ENCODE data around the gene FAIM2. TPM values are rescaled to one million over a fixed set of nuclear protein-coding genes. Genes with fewer than 3 reads are reported as not detected.

FAIM2 gene
- polyA plus RNA-seq, 2 of the 4 experiments (the other 2 are of a cell fraction): 0.23 TPM; not detected in 1

DNA sequence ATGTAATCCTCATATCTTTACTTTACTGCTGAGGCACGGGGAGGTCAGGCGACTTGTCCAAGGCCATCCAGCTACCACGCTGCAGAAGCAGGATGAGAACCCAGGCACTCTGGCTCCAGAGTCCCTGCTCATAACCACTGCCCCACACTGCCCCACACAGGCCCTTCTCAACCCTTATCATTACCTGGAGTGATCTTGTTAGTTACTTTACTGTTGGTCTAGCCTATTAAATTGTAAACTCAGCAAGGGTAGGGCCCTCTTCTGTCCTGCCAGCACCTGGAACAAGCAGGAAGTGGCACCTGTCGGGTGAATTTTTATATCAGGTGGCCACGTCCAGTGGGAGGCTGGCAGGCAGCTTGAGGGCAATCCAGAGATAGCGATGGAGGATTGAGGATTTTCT lies 12.2 kb downstream of the FAIM2 start:
- ChIA-PET CTCF (interaction anchor here (0.8 to 3.4 kb wide), 5 partner anchors 10 to 103 kb away, joined by 3 to 14 read pairs (median 7); no protein-coding TSS in a partner anchor), POLR2A (no interaction called here)
- FAIRE-seq (no peak), ATAC-seq (no peak), DNase-seq (ENCODE audit: low read depth in 1 of 2, low spot score in 1 of 2) (no peak)
- Histone ChIP-seq H3K9me3 (no peaks in the 10 kb centered on the region), H3K4me2 (no peak overlapping the region), H3K4me3 (no peak overlapping the region), H3K27ac (no peak overlapping the region), H3K4me1 (peaks cover 26% of the 10 kb centered on the region)
- WGBS (ENCODE audit: missing lambda C conversion rate): 66% methylated on average over 6 of the region's 6 CpGs
- TF ChIP-seq NFE2L2 (conservative IDR thresholded peaks at IDR 0.05; ENCODE audit: low read length): no peak
- TF ChIP-seq BHLHE40 (IDR thresholded peaks at IDR 0.05; ENCODE audit: low read depth, low read length): no peak
- TF ChIP-seq RAD21 (conservative IDR thresholded peaks at IDR 0.05 in 1 of 2, IDR thresholded peaks at IDR 0.05 in 1 of 2): no peak

DNA sequence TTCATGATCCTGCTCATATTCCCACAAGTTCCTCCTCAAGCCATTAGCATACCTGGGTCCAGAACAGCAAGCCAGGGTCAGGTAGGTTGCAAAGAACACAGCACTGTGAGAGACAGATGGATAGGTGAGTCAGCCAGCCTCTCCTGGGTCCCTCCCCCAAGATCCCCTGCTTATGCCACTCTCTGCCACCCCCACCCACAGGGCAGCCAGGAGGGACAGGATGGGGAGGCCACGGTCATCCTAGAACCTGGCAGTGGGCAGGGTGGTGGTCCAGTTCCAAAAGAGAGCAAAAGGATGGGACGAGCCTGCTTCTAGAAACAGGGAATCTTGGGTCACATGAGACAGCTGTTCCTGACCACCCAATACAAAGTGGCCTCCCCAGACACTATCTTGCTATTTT lies 12.7 kb downstream of the FAIM2 start:
- no peak for FAIRE-seq
- ChIA-PET POLR2A (no interaction called here), CTCF (interaction anchor here (0.8 to 3.4 kb wide), 4 partner anchors 23 to 103 kb away, joined by 3 to 14 read pairs (median 8); no protein-coding TSS in a partner anchor)

DNA sequence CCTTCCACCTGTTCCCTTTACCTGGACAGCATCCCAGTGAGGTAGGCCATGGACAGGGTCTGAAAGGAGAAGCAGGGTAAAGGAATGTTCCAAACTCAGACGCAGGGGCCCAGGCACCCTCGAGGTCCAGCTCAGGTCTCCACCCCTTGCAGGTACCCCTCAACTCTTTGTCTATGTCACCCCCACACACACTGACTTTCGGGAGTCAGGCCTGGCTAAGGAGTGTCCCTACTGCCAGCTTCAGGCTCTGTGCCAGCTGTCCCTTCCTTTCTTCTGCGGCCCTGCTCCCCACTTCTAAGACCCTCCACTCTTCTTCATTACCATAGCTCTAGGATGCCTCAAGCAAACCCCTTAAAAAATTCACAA lies 13.6 kb downstream of the FAIM2 start:
- H3K4me1 ChIP-seq: peaks cover 24% of the 10 kb centered on the region
- FAIRE-seq: no peak
- WGBS (ENCODE audit: missing lambda C conversion rate): 54% methylated on average over 4 of the region's 4 CpGs
- no peak overlapping the region for H3K27ac ChIP-seq
- TF ChIP-seq CEBPB (IDR thresholded peaks at IDR 0.05) (no peak), PBX3 (IDR thresholded peaks at IDR 0.05) (no peak), RFX5 (IDR thresholded peaks at IDR 0.05) (no peak), RARB (CRISPR knock-in tag; IDR thresholded peaks at IDR 0.05) (no peak)
- TF ChIP-seq, protein P1, sequence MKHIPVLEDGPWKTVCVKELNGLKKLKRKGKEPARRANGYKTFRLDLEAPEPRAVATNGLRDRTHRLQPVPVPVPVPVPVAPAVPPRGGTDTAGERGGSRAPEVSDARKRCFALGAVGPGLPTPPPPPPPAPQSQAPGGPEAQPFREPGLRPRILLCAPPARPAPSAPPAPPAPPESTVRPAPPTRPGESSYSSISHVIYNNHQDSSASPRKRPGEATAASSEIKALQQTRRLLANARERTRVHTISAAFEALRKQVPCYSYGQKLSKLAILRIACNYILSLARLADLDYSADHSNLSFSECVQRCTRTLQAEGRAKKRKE (CRISPR knock-in tag; IDR thresholded peaks at IDR 0.05; ENCODE audit: low read depth): no peak
- no peak for DNase-seq (ENCODE audit: low read depth in 1 of 2, low spot score in 1 of 2)
- no peak overlapping the region for H3K4me3 ChIP-seq
- no peak overlapping the region for H3K4me2 ChIP-seq
- ChIA-PET CTCF (interaction anchor here (0.6 to 3.4 kb wide), 5 partner anchors 22 to 184 kb away, joined by 3 to 14 read pairs (median 4); no protein-coding TSS in a partner anchor), POLR2A (no interaction called here)
- no peaks in the 10 kb centered on the region for H3K9me3 ChIP-seq
- ATAC-seq: no peak

More for the DNA sequence above, 12.7 kb downstream of the FAIM2 start:
- TF ChIP-seq USF2 (IDR thresholded peaks at IDR 0.05): no peak
- 46% methylated on average over 2 of the region's 2 CpGs for WGBS (ENCODE audit: missing lambda C conversion rate)
- DNase-seq (ENCODE audit: low read depth in 1 of 2, low spot score in 1 of 2): no peak
- no peak for ATAC-seq
- H3K27ac ChIP-seq: no peak overlapping the region
- H3K9me3 ChIP-seq: no peaks in the 10 kb centered on the region
- no peak overlapping the region for H3K4me2 ChIP-seq
- H3K4me1 ChIP-seq: peaks cover 26% of the 10 kb centered on the region
- no peak overlapping the region for H3K4me3 ChIP-seq

- H3K4me2 ChIP-seq: no peak overlapping the region
- peaks cover 19% of the 10 kb centered on the region for H3K4me1 ChIP-seq
- POLR2A ChIA-PET: no interaction called here
- no peaks in the 10 kb centered on the region for H3K9me3 ChIP-seq
- no peak overlapping the region; a peak in 1 of 6 replicates for H3K27ac ChIP-seq
- WGBS (ENCODE audit: missing lambda C conversion rate): 65% methylated on average over 9 of the region's 10 CpGs
- no peak for DNase-seq (ENCODE audit: low read depth in 1 of 2, low spot score in 1 of 2)
- FAIRE-seq: no peak
- no peak overlapping the region for H3K4me3 ChIP-seq
- CTCF ChIA-PET: interaction anchor here (0.6 to 3.4 kb wide), 7 partner anchors 22 to 185 kb away, joined by 3 to 14 read pairs (median 4); no protein-coding TSS in a partner anchor
- no peak for TF ChIP-seq NR3C1 (IDR thresholded peaks at IDR 0.05)
- no peak for TF ChIP-seq CBX2 (IDR thresholded peaks at IDR 0.05; ENCODE audit: borderline replicate concordance, low read depth)
- no peak for TF ChIP-seq EHMT2 (IDR thresholded peaks at IDR 0.05; ENCODE audit: low read depth)
- TF ChIP-seq MAZ (IDR thresholded peaks at IDR 0.05; ENCODE audit: borderline replicate concordance, low read depth, low read length): no peak
- no peak for TF ChIP-seq ZFP36 (IDR thresholded peaks at IDR 0.05; ENCODE audit: borderline replicate concordance, partially characterized antibody)
- TF ChIP-seq, protein P1 (CRISPR knock-in tag; IDR thresholded peaks at IDR 0.05; ENCODE audit: low read depth): no peak
- no peak for TF ChIP-seq NFE2L2 (conservative IDR thresholded peaks at IDR 0.05; ENCODE audit: low read length)
- no peak for TF ChIP-seq RARB (CRISPR knock-in tag; IDR thresholded peaks at IDR 0.05)
- TF ChIP-seq CHD2 (IDR thresholded peaks at IDR 0.05; ENCODE audit: low read length, partially characterized antibody): no peak
- TF ChIP-seq BHLHE40 (IDR thresholded peaks at IDR 0.05; ENCODE audit: low read depth, low read length): no peak
- no peak for TF ChIP-seq NPAS2 (CRISPR knock-in tag; IDR thresholded peaks at IDR 0.05; ENCODE audit: borderline replicate concordance)
- no peak for ATAC-seq
Measured at GRCh38 chr12:49889361-49890095, 14.2 kb downstream of the FAIM2 start.

Measured in A549 (cell line).